Testis (tissue), 2 donors: ENCODE data around the gene TRIO.

Experiments used
- CTCF ChIP-seq, 3 experiments: fragments of 450-650 bp in 2 of 3; fragments of 200-600 bp in 1 of 3; sonication (generic) in 1 of 3; IDR thresholded peaks; one replicate each; pipeline ENCODE4 v1.5.1; 2016 to 2019; ENCODE audit warnings: antibody characterized with exemption in 3 of 3, mild to moderate bottlenecking in 2 of 3, moderate library complexity in 1 of 3
- POLR2A ChIP-seq: fragments of 450-650 bp; IDR thresholded peaks from one replicate; pipeline ENCODE4 v1.6.1; 2017; ENCODE audit warnings: antibody characterized with exemption, mild to moderate bottlenecking, moderate library complexity

GRCh38 chr5:14481349-14481748 lies 338.2 kb downstream of the TRIO start:
- no peak for TF ChIP-seq CTCF (IDR thresholded peaks at IDR 0.05)
- TF ChIP-seq POLR2A, result no peak
